PC-3 (cell line): ENCODE measurements around the gene SHOX. TPM values are rescaled to one million over a fixed set of nuclear protein-coding genes. Genes with fewer than 3 reads are reported as not detected.

Experiments used
- ATAC-seq: fragments of 200-7000 bp; cut with Tn5 transposase; 2 replicates; pipeline ENCODE4 v1.9.1; 2020; ENCODE audit warnings: mild to moderate bottlenecking, moderate library complexity
- BruUV-seq: library from RNA; stranded (reverse); fragments of 400-500 nt; replicated peaks from 2 replicates; lab custom pipeline; 2021; lab: Mats Ljungman, UMichigan
- CTCF ChIA-PET: fragments of 300-600 bp; sonication (Branson Sonifier 250); formaldehyde crosslinking; loops from one replicate; lab custom pipeline; 2022; ENCODE audit warnings: antibody characterized with exemption; lab: Charles Lee
- POLR2A ChIA-PET: fragments of 300-600 bp; sonication (Branson Sonifier 250); formaldehyde crosslinking; loops from one replicate; lab custom pipeline; 2022; ENCODE audit warnings: antibody characterized with exemption; ENCODE audit not compliant: unreplicated experiment; lab: Charles Lee
- DNase-seq: peaks from one replicate; pipeline ENCODE4 v3.0.0-alpha.2; 2015
- H2AFZ ChIP-seq: fragments of 300-600 bp; sonication (generic); 2 replicates; pipeline ENCODE4 v1.6.0; 2016; ENCODE audit warnings: antibody characterized with exemption, low read length
- H3F3A ChIP-seq: fragments of 300-600 bp; sonication (generic); one replicate; pipeline ENCODE4 v1.6.0; 2017; ENCODE audit warnings: antibody characterized with exemption, low read length, control low read depth, mild to moderate bottlenecking; ENCODE audit not compliant: unreplicated experiment
- H3K27ac ChIP-seq: fragments of 300-600 bp; sonication (generic); 2 replicates; pipeline ENCODE4 v1.5.1; 2016; ENCODE audit warnings: mild to moderate bottlenecking, low read length
- H3K27me3 ChIP-seq: fragments of 300-600 bp; sonication (generic); 2 replicates; pipeline ENCODE4 v1.6.1; 2016; ENCODE audit warnings: low read length, mixed read lengths
- H3K36me3 ChIP-seq: fragments of 300-600 bp; sonication (generic); 2 replicates; pipeline ENCODE4 v1.6.1; 2016; ENCODE audit warnings: low read depth, mixed run types, low read length, mixed read lengths
- H3K4me1 ChIP-seq: fragments of 300-600 bp; sonication (generic); 2 replicates; pipeline ENCODE4 v1.5.1; 2016; ENCODE audit warnings: low read length; ENCODE audit not compliant: insufficient read depth
- H3K4me2 ChIP-seq: fragments of 300-600 bp; sonication (generic); 2 replicates; pipeline ENCODE4 v1.6.0; 2016; ENCODE audit warnings: low read length
- H3K4me3 ChIP-seq: fragments of 300-600 bp; sonication (generic); 2 replicates; pipeline ENCODE4 v1.5.1; 2016; ENCODE audit warnings: mild to moderate bottlenecking, low read length, mixed read lengths
- H3K79me2 ChIP-seq: fragments of 300-600 bp; sonication (generic); 2 replicates; pipeline ENCODE4 v1.6.1; 2017; ENCODE audit warnings: low read length, mixed read lengths
- H3K9ac ChIP-seq: fragments of 300-600 bp; sonication (generic); 2 replicates; pipeline ENCODE4 v1.6.0; 2016; ENCODE audit warnings: mild to moderate bottlenecking, low read length
- H3K9me2 ChIP-seq: fragments of 300-600 bp; sonication (generic); replicated peaks from 2 replicates; pipeline ENCODE4 v1.6.1; 2016; ENCODE audit warnings: mixed run types, low read length, mixed read lengths
- H3K9me3 ChIP-seq: fragments of 300-600 bp; sonication (generic); 2 replicates; pipeline ENCODE4 v1.6.1; 2016; ENCODE audit warnings: low read length, mixed read lengths
- H4K20me1 ChIP-seq: fragments of 300-600 bp; sonication (generic); 2 replicates; pipeline ENCODE4 v1.6.1; 2016; ENCODE audit warnings: low read length, mixed read lengths
- EZH2 ChIP-seq: fragments of 300-600 bp; sonication (generic); IDR thresholded peaks from one replicate; pipeline ENCODE4 v1.6.1; 2017; ENCODE audit warnings: antibody characterized with exemption, mild to moderate bottlenecking, low read length; ENCODE audit not compliant: unreplicated experiment
- EZH2phosphoT487 ChIP-seq: fragments of 300-600 bp; sonication (generic); IDR thresholded peaks from 2 replicates; pipeline ENCODE4 v1.6.1; 2018; ENCODE audit warnings: mild to moderate bottlenecking, antibody characterized with exemption, low read length, borderline replicate concordance
- intact Hi-C: fragments of 100-400 bp; cut with micrococcal nuclease; formaldehyde crosslinking; loops from 2 replicates; pipeline ENCODE4 v1.9.0; 2023
- total RNA-seq: library from RNA; depleted of rRNA; stranded (reverse); fragments of >200 nt; gene quantifications from 2 replicates; pipeline ENCODE4 v1.2.3, GENCODE V29; 2014
- TF ChIP-seq, protein P1 (sequence below): fragments of 300-600 bp; sonication (generic); conservative IDR thresholded peaks from 2 replicates; pipeline ENCODE4 v1.5.1; 2017; ENCODE audit warnings: antibody characterized with exemption, low read depth, mild to moderate bottlenecking, low read length

SHOX gene
- total RNA-seq, 1 experiment from 2014 or later = not detected

- Histone ChIP-seq H4K20me1 (no peaks in the 10 kb centered on the region), H3K36me3 (no peaks in the 10 kb centered on the region), H3K27me3 (peaks cover 12% of the 10 kb centered on the region), H3K9ac (no peak overlapping the region), H3K9me3 (no peaks in the 10 kb centered on the region), H3K27ac (no peak overlapping the region), H3F3A (no peaks in the 10 kb centered on the region), H3K79me2 (no peaks in the 10 kb centered on the region), H3K9me2 (no peaks in the 10 kb centered on the region), H3K4me3 (no peak overlapping the region), H3K4me2 (no peak overlapping the region), H2AFZ (no peak overlapping the region), H3K4me1 (no peaks in the 10 kb centered on the region)
- ATAC-seq = no peak
- DNase-seq = no peak
- TF ChIP-seq EZH2 = no peak
- TF ChIP-seq EZH2phosphoT487 = no peak
- TF ChIP-seq, protein P1, sequence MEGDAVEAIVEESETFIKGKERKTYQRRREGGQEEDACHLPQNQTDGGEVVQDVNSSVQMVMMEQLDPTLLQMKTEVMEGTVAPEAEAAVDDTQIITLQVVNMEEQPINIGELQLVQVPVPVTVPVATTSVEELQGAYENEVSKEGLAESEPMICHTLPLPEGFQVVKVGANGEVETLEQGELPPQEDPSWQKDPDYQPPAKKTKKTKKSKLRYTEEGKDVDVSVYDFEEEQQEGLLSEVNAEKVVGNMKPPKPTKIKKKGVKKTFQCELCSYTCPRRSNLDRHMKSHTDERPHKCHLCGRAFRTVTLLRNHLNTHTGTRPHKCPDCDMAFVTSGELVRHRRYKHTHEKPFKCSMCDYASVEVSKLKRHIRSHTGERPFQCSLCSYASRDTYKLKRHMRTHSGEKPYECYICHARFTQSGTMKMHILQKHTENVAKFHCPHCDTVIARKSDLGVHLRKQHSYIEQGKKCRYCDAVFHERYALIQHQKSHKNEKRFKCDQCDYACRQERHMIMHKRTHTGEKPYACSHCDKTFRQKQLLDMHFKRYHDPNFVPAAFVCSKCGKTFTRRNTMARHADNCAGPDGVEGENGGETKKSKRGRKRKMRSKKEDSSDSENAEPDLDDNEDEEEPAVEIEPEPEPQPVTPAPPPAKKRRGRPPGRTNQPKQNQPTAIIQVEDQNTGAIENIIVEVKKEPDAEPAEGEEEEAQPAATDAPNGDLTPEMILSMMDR = no peak
- POLR2A ChIA-PET = no interaction called here
- CTCF ChIA-PET = no interaction called here
- intact Hi-C loops = no loop called here
- BruUV-seq = no TSS peak
Observed at GRCh38 chrX:646228-646495, 15.6 kb downstream of the SHOX start.

DNA sequence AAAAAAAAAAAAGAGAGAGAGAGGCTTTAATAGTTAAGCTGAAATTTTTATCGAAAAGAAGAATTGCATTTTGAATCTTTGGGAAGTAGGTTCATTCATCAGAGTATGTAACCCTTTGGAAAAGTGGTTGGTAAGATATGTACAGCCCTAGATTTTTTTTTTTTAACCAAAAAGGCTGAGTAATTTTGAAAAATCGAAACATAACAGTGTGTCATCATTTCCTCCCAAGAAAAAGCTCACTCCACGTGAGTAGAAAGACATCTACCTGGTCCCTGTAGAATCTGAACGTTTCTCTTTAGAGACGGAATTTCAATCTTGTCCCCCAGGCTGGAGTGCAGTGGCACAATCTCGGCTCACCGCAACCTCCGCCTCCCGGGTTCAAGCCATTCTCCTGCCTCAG is 16.2 kb downstream of the SHOX start:
- TF ChIP-seq EZH2phosphoT487 (no peak), EZH2 (no peak)
- TF ChIP-seq, protein P1 = no peak
- Histone ChIP-seq H3K4me3 (no peak overlapping the region), H4K20me1 (no peaks in the 10 kb centered on the region), H3K9me2 (no peaks in the 10 kb centered on the region), H3K27me3 (peaks cover 13% of the 10 kb centered on the region), H3K9ac (no peak overlapping the region), H3K27ac (no peak overlapping the region), H3K36me3 (no peaks in the 10 kb centered on the region), H3K79me2 (no peaks in the 10 kb centered on the region), H3F3A (no peaks in the 10 kb centered on the region), H3K4me2 (no peak overlapping the region), H3K9me3 (no peaks in the 10 kb centered on the region), H3K4me1 (no peaks in the 10 kb centered on the region), H2AFZ (no peak overlapping the region)
- CTCF ChIA-PET = no interaction called here
- BruUV-seq = no TSS peak
- intact Hi-C loops = no loop called here
- POLR2A ChIA-PET = no interaction called here
- ATAC-seq = no peak
- no peak for DNase-seq

GRCh38 chrX:649166-649565 is 18.6 kb downstream of the SHOX start:
- no peak for DNase-seq
- POLR2A ChIA-PET = no interaction called here
- Histone ChIP-seq H3K4me1 (no peaks in the 10 kb centered on the region), H3K4me2 (no peak overlapping the region), H3K9me3 (no peaks in the 10 kb centered on the region), H3K27ac (no peak overlapping the region), H4K20me1 (no peaks in the 10 kb centered on the region), H3K36me3 (no peaks in the 10 kb centered on the region), H2AFZ (no peak overlapping the region), H3K9me2 (no peaks in the 10 kb centered on the region), H3K4me3 (no peak overlapping the region), H3K79me2 (no peaks in the 10 kb centered on the region), H3K9ac (no peak overlapping the region), H3F3A (no peaks in the 10 kb centered on the region), H3K27me3 (peaks cover 26% of the 10 kb centered on the region)
- intact Hi-C loops = no loop called here
- CTCF ChIA-PET = no interaction called here
- BruUV-seq = no TSS peak
- ATAC-seq = no peak
- TF ChIP-seq, protein P1 = no peak
- TF ChIP-seq EZH2 (no peak), EZH2phosphoT487 (no peak)
